Stimulated activated CD8-positive, alpha-beta memory T cell treated with anti-CD3 and anti-CD28 coated beads, Interleukin-7, amount 100 ng/mL, for 48 hours (primary cell): ENCODE data around the gene ZNF18.

Experiments used
- DNase-seq, 2 donors: peaks; one replicate each; pipeline ENCODE4 v3.0.0-alpha.2; 2020; ENCODE audit warnings: low read depth in 1 of 2; ENCODE audit errors: extremely low read depth in 1 of 2

The ZNF18 gene, protein sequence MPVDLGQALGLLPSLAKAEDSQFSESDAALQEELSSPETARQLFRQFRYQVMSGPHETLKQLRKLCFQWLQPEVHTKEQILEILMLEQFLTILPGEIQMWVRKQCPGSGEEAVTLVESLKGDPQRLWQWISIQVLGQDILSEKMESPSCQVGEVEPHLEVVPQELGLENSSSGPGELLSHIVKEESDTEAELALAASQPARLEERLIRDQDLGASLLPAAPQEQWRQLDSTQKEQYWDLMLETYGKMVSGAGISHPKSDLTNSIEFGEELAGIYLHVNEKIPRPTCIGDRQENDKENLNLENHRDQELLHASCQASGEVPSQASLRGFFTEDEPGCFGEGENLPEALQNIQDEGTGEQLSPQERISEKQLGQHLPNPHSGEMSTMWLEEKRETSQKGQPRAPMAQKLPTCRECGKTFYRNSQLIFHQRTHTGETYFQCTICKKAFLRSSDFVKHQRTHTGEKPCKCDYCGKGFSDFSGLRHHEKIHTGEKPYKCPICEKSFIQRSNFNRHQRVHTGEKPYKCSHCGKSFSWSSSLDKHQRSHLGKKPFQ

DNA sequence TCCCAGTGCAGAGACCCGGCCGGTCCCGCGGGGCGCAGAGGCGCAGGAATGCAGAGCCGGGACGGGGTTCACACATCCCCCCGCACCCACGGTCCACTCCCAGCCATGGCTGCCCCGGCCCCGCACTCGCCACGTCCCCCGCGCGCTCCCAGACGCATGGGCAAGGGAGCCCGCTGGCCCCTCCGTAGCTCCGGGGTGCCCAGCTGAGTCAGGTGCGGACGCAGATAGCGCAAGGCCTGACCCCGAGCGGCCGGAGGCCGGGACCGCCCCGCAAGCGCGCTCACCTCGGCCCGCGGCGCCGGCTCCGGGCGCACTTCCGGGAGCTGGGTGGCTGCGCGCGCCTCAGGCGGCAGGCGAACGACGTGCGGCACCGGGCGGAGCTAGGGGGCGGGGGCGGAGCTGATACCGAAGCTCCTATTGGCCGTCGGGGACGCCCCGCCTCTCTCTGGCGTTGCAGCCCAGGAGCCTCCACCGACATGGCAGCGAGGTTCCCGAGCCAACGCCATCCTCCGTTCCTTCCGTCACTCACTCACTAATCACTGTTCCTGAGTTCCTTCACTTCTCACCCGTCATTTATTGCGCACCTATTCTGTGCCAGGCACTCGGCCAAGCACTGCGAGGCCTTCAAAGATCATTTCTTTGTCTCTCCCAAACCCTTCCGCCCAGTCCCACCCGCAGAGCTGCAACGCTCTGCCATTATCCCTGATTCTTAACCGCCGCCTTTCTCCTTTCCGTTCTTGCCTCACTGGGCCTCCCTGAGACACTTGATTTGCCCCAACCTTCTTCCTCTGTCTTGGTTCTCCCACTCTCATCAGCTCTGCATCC is at the start of gene ZNF18:
Gene ZNF18 (minus strand): TSS at position 329 of the 825 bp plus-strand sequence. CDS start 4,646 bp downstream, outside the sequence.
- DNase-seq = peak; percentile 92 to 94

DNA sequence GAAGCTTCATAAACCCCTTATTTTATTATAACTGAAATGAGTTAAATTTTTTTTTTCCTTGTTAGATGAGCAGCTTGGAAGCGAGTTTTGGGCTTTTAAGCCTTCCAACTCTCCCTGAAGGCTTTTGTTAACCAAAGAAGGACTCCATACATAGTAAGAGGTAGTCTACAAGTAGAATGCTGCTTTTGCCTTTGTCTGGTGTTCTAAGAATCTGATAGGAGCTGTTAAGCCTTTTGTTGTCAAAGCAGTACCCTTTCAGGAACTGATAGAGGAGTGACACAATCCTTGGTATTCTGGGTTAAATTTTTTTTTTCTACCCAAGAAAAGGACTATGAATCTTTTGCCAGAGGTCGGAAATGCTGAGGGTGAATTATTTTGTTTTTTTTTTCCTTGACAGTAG is 49.5 kb upstream of the ZNF18 start:
- DNase-seq = no peak

DNA sequence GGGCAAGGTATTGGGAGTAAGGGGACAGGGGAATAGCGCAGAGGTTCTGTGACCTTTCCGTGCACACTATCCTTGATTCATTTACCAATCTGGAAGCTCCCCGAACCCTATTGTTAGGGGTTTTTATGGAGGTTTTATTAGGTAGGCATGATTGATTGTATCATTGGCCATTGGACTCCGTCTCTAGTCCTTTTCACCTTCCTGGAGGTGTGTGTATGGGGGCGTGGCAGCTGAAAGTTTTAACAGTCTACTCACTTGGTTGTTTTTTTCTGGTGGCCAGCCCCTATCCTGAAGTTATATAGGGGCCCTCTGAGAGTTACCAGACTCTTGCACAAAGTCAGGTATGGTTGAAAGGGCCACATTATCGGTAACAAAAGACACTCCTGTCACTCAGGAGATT is 46.4 kb upstream of the ZNF18 start:
- DNase-seq = no peak

DNA sequence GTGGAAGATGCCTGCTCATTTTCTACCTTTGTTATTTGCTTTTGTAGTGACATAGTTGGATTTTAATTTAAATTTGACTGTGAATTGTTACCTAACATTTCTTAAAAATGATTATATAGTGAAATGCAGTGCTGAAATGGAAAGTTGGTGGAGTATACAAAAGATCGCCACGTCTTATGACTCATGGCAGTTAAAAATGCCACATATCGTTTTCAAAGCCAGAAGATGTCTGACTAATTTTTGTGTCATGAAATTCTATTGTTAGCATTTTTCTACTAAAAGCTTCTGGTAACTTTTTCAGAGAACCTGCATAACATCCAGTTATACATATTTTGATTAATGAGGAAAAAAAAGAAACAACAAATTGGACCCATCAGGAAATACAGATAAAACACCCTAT is 44.0 kb upstream of the ZNF18 start:
- DNase-seq = no peak

DNA sequence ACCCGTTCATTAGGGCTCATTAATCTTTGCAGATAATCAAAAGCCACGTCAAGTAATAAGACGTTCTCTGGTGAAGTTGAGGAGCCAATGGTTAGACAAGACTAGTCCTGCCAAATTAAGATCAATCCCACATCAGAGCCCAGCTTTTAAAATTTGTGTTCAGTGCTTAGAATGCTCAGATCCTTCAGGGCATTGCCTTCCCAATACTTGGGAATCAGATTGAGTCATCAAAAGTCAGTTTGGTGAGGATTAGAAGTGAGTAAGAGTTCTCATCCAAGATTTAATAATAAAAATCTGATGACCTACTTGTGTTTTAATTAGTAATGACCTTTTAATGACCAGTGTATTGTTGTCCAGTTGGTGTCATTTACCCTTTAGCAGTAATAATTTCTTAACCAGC is 43.2 kb upstream of the ZNF18 start:
- no peak for DNase-seq

DNA sequence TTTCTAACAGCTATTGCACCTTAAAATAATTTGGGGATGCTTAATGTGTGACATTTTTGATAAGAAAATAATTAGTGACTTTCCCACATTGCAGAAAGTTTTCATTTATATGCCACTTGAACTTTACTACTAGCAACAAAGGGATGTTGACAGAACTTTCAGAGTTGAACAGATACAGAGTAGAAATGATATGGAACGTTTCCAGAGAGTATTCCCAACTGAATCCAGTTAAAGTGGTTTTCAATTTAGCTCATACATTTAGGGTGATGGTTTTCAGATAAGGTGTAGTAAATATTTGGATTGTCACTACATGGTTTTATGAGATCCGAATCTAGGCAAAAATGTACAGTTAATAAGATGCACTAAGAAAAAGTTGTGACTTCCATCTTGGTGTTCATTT is 40.7 kb upstream of the ZNF18 start:
- no peak for DNase-seq

DNA sequence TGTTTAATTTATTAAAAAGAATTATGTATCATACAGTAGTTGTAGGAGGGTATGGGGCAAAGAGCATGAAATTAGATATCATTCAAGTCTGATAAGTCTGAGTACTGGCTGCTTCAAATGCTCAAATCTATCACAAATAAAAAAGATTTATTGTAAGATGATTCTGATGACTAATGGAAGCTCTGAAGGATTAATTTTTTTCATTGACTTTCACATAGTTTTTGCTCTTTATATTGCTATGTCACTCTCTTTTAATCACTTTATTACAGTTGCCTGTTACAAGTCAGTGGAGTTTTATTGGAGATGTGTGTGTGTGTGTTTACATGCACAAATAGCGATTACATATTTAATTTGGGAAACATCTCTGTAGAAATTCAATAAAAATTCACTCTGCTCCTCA is 38.4 kb upstream of the ZNF18 start:
- DNase-seq = no peak

DNA sequence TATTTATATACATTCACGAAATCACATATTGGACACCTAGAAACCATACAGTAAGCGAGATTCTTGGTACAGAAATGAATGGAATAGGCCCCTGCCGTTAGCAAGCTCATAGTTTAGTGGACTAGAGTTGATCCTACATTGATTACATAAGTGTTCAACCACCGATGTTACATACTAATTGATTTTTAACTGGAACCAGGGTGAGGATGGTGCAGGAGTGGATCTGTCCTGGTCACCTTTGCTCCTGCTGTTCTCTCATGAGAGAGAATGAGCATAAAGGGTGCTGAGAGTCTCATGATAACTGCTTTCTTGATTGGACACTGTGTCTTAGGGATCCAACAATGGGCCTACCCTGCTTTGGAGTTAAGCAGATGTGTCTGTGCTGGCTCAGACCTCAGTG is 37.3 kb upstream of the ZNF18 start:
- no peak for DNase-seq

DNA sequence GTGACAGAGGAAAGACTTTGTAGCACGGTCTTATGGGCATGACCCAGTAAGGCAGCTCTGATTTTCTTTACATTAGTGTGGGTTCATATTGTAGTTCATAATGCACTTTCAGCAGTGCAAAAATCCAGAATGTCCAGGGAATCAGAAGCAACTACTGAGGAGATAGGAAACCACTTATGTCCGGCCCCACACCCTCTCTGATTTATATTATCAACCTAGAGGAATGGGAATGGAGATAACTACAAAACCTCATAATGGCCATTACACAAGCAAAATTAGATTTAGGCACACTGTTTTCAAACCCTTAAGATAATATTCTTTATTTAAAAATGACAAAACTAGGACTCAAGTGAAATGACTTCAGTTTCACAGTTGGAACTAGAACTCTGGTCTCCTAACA is 31.3 kb upstream of the ZNF18 start:
- DNase-seq = no peak

DNA sequence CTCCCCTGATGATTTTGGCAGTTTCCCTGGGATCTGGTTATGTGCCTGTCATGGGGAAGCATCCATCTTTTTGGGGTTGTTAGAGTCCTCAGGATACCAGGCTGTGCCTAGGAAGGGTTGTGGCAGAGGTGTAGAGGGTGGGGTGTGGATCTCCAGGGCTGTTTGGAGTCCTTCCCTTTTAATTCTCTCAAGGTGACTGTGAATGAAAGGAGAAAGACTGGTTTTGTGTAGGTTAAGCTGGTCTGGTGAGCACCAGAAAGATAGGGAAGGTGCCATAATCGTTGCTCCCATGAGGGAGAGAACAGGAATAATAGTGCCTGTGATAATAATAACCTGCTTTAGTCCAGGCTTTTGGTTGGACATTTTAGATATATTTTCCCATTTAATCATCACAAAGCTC is 30.4 kb upstream of the ZNF18 start:
- no peak for DNase-seq

DNA sequence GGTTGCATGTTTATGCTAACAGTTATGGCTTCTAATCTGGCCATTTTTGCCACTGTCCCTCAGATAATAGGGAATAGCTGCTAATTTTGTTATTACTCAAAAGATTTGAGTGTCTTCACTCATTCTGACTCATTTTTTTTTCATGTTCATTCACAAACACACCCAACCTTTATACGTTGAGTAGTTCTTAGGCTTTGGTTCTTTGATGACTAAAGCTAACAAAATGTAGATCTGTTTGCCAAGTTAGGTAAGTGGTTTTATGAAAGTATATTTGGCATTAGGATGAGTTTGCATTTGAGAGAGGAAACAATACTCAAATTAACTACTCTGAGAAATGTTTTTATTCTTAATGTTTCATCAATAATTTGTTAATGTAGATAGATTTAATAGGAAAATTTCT is 27.1 kb upstream of the ZNF18 start:
- no peak for DNase-seq

DNA sequence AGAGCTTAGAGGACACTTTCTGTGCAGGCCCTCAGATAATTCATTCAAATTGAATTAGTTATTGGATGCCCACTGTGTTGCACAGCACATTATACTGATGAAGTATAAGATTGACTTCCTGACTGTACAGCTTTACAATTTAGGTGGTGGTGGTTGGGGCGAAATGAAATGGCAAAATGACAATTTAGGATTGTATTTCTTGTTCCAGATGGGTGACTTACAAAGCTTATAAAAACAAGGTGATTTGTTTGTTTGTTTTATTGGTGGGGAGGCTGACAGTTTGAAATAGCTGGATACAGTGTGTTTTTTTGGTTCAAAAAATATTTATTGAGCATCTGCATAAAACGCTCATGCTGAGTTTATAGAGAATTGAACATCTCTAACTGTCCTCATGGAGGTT is 25.0 kb upstream of the ZNF18 start:
- no peak for DNase-seq

DNA sequence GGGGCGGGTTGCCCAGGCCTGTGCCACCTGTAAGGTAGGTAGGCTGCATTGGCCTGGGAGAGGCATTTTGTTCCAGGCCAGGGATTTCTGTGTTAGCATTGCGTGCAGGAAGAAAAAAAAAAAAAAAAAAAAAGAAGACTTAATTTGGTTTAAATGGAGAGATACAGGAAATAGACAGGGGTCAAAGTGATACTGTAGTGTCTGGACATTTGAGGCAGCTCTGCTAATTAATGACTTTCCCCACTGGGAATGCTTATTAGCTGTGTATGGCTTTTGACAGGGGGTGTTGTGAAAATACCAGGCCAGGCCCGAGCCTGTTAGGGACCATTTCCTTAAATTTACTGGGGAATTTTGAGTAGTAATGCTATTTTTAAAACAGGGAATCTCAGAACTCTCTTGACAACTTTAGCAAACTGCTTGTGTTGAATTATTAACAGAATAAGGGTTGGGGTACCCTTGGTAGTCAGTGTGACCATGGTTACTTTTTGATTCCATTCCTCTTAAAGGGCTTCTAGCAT is 24.4 kb upstream of the ZNF18 start:
- no peak for DNase-seq

DNA sequence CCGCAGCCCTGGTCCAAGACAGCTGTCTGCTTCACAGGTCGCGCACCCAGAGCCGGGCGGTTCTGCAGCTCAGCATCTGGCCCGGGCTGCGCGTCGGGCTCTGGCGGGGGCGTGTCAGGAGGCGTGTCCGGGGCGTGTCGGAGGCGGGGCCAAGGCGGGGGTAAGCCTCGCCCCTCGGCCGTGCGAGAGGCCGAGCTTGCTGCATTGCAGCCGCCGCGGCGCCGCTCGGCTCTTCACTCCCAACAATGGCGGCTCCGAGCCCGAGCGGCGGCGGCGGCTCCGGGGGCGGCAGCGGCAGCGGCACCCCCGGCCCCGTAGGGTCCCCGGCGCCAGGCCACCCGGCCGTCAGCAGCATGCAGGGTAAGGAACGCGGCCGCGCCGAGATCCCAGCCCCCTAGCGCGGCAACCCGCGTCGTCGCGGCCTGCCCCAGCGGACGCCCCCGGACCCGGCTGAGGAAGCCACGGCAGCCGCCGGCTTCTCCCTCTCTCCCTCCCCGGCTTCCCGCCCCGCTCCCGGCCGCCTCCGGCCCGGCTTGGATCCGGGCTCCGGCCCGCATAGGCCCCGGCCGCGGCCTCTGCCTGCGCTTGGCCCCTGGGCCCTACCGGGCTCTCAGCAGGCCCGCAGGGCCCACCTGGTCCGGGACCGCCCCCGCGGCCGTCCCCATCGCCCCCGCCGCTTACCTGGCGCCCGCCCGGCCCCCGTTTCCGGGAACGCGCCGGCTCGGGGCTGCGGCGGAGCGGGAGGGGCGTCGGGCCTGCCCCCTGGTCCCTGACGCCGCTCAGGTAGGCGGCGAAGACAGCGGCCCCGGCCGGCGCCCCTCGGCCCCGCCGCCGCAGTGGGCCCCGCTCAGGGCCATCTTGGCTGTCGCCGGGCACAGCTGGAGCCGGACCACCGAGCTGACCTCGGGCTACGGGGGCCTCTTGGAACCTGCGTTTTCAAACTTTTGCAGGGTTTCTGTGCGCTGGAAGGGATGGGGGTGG is 23.7 kb upstream of the ZNF18 start, which contains the start of gene MAP2K4:
Gene MAP2K4 (plus strand): TSS at position 236 of the 981 bp plus-strand sequence. CDS start 10 bp downstream, at position 246.
- peak; percentile 74 to 81 for DNase-seq

DNA sequence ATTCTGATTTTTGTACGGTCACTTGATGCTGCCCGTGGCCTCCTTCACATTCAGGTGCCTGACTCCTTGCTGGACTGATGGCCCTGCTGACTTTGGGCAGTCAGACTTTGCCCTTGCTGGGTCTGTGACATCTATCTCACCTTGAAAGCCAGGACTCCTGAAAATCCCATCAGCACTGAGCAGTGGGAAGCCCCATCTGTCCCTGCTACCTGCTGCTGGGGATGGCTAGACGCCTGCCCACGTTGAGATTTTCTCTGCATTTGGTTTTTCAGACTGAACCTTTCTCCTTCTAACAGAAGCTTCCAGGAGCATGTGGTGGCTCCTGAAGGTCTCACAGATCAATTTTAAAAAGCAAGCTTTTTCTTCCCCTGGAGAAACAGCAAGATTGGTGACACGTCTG is 10.2 kb upstream of the ZNF18 start:
- no peak for DNase-seq

DNA sequence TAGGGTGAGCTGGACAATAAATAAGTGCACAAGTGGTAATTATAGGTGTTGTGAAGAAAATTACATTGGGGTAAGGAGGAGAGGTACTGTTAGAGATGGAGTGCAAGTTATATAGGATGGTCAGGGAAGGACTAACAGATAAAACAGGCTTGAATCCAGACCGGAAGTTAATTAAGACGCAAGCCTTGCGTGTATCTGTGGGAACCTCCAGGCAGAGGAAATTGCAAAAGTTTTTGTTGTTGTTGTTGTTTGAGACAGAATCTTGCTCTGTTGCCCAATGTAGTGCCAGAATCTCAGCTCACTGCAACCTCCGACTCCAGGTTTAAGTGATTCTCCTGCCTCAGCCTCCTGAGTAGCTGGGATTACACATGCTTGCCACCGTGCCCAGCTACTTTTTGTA is 2.4 kb upstream of the ZNF18 start:
- DNase-seq = no peak

DNA sequence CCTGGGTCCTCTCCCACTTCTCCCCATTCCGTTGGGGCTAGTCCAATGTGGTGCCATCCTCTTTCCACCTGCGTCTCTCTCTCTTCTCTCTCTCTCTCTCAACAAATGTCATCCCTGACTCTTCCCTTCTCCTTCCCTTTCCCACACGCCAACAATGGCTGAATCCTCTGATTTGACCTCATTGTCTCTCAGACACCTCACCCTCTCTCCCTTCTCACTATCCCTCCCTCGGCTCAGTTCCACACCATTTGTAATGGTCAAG is 628 bp upstream of the ZNF18 start:
- no peak for DNase-seq

DNA sequence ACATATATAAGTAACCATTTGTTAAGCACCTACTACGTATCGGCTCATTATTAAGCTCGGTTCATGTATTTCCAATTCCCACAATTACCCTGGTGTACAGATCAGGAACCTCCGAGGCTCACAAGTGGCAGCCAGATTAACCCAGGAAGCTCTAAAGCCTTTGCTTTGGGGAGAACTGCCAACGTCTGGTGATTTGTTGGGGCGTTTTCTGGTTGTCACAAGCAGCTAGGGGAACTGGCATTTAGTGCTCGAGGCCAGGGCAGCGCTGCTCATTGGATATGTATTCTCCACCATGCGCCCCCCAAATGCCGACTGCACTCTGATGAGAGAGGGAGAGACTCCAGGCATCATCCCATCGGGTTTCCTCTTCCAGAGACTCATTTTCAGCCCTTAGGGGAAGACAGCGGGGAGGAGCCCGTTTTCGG is 541 bp downstream of the ZNF18 start:
- peak in 1 of 2 donors; percentile 32 for DNase-seq

DNA sequence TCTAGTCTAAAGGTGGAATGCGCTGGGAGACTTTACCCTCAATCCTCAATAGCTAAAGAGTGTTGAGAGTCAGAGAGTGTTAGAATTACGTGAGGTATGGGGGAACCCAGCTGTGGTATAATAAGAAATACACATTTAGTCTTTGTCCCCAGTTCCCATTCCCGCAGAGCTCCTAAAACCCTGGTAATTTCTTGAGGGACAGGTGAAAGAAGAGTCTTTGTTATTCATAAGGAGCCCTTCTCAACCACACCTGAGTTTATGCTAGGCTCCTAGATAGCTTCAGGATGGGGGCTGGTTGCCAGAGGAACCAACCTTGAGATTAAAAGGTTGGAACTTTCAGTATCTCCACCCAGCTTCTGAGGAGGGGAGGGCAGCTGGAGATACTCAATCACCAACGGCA is 5.8 kb downstream of the ZNF18 start:
- DNase-seq = no peak

DNA sequence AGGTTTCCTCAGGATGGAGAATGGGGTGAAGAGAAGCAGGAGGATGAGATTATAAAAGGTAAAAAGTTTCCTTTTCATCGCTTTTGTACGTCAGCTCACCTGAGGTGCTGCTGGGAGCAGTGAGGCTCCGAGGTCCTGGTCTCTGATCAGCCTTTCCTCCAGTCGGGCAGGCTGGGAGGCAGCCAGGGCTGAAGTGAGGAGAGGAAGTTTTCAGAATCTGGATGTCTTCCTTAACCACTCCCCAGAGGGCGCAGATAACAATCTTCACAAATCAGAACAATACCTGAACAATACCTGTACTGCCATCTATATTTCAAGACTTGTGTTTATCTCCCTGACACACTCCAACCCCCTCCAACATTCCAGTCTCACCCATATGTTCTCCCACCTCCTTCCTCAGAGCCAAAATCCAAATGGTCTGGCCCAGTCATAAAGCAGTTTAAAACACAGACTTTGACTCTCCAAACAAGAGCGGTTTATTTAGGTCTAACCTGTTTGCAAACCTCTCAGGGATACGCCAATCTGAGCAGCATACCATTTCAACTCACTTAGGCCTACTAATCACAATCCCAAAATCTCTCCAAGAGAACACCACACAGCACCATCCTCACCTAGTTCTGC is 6.8 kb downstream of the ZNF18 start:
- DNase-seq = no peak
